IgD-negative memory B cell (primary cell): Measurements from ENCODE around the gene KIF16B. TPM values are rescaled to one million over a fixed set of nuclear protein-coding genes. Genes with fewer than 3 reads are reported as not detected.
"Not testable (repeated sequence)": the region's sequence is repeated elsewhere in the genome, so short reads cannot be mapped to it uniquely, and the experiment has no call there.

Experiments used
- H3K27ac Mint-ChIP-seq, 3 donors: one replicate each; pipeline ENCODE4 v1.8.0; 2020 to 2022; ENCODE audit warnings: mild to moderate bottlenecking in 3 of 3, mixed read lengths in 3 of 3, moderate library complexity in 1 of 3
- H3K27me3 Mint-ChIP-seq: one replicate; pipeline ENCODE4 v1.8.0; 2021; ENCODE audit warnings: mixed read lengths
- H3K36me3 Mint-ChIP-seq: one replicate; pipeline ENCODE4 v1.8.0; 2020; ENCODE audit warnings: mild to moderate bottlenecking, mixed read lengths
- H3K4me1 Mint-ChIP-seq, 3 donors: one replicate each; pipeline ENCODE4 v1.8.0; 2020 to 2022; ENCODE audit warnings: mixed read lengths in 3 of 3, mild to moderate bottlenecking in 1 of 3
- H3K4me3 Mint-ChIP-seq, 4 donors: one replicate each; pipeline ENCODE4 v1.8.0; 2020 to 2022; ENCODE audit warnings: mild to moderate bottlenecking in 4 of 4, mixed read lengths in 4 of 4, moderate library complexity in 3 of 4
- H3K9me3 Mint-ChIP-seq, 3 donors: one replicate each; pipeline ENCODE4 v1.8.0; 2020 to 2021; ENCODE audit warnings: mixed read lengths in 3 of 3, mild to moderate bottlenecking in 1 of 3
- polyA plus RNA-seq: library from polyadenylated mRNA; unstranded; fragments of 300-500 nt; fragmentation: Illumina TruSeq; gene quantifications from one replicate; pipeline ENCODE4 v1.2.3, GENCODE V29; 2021

The KIF16B gene
- polyA plus RNA-seq, 1 donor from 2014 or later: 7.3 TPM

DNA sequence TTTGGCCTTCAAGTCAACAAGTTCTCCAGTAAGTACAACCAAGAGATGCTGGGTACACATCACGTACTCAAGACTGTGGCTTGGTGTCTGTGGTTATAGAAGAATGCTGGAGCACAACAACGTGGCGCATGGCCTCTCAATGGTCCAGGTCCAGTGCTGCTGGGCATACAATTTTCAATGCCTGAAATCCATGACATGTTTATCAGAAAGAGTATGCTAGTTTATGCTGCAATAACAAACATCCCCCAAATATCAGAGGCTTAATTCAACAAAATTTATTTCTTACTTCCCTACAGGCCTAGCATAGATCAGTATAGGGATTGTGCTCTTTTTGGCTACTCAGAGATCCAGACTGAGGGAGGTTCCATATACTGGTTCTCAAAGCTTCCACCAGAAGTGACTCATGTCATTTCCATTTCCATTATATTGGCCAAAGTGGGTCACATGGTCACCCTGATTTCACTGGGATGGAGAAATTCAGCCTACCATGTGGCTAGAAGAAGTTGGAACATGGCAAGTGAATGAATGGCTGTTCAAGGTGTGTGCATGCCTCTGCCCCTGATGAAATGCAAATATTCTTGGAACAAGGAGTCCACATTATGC, 33.3 kb upstream of the KIF16B start:
- H3K27ac Mint-ChIP-seq: no peak overlapping the region
- peaks cover 3% of the 10 kb centered on the region for H3K27me3 Mint-ChIP-seq
- no peaks in the 10 kb centered on the region for H3K4me1 Mint-ChIP-seq
- no peaks in the 10 kb centered on the region for H3K36me3 Mint-ChIP-seq
- H3K4me3 Mint-ChIP-seq: no peak overlapping the region
- peaks cover 2 to 4% (median 3%) of the 10 kb centered on the region in 3 donors for H3K9me3 Mint-ChIP-seq

GRCh38 chr20:16601047-16601446, 27.8 kb upstream of the KIF16B start:
- Mint-ChIP-seq H3K4me1 (no peaks in the 10 kb centered on the region), H3K27ac (no peak overlapping the region), H3K27me3 (peaks cover 7% of the 10 kb centered on the region), H3K36me3 (no peaks in the 10 kb centered on the region), H3K4me3 (no peak overlapping the region), H3K9me3 (peaks cover 0 to 4% (median 2%) of the 10 kb centered on the region in 3 donors)

GRCh38 chr20:16599257-16599656, 26.0 kb upstream of the KIF16B start:
- Mint-ChIP-seq H3K4me3 (no peak overlapping the region), H3K4me1 (no peaks in the 10 kb centered on the region), H3K9me3 (no peaks in the 10 kb centered on the region), H3K27me3 (peaks cover 7% of the 10 kb centered on the region), H3K27ac (no peak overlapping the region), H3K36me3 (no peaks in the 10 kb centered on the region)

DNA sequence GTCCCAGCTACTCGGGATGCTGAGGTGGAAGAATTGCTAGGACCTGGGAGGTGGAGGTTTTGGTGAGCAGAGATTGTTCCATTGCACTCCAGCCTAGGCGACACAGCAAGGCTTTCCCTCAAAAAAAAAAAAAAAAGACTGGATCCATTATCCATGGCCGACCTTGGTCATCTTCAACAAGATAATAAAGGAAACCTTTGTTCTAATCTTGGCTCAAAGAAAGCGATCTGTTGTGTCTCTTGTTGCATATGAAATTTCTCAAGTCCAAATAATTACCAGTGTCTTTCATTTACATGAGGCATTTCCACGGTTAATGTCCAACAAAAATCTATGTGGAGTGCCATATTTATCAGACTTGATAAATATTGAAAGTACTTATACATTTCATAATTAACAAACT, 23.7 kb upstream of the KIF16B start:
- no peaks in the 10 kb centered on the region for H3K9me3 Mint-ChIP-seq

DNA sequence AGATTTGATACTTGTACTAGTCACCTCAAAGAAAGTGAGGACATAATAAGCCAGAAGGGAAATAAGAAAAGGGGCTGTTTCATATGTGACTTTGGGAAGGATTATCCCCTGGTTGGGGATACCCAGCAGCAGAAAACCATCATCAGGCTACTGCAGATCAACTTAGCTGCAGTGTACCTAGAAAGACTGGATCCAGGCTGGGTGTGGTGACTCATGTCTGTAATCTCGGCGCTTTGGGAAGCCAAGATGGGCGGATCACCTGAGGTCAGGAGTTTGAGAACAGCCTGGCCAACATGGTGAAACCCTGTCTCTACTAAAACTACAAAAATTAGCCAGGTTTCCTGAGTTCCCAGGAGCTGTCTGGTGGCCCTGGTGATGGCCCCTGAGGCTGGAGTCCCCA, 23.2 kb upstream of the KIF16B start:
- not testable (repeated sequence) for H3K27me3 Mint-ChIP-seq, H3K9me3 Mint-ChIP-seq, H3K4me3 Mint-ChIP-seq, H3K36me3 Mint-ChIP-seq, H3K4me1 Mint-ChIP-seq, H3K27ac Mint-ChIP-seq

More for the DNA sequence above, 23.7 kb upstream of the KIF16B start:
- peaks cover 9% of the 10 kb centered on the region for H3K27me3 Mint-ChIP-seq
- no peak overlapping the region for H3K4me3 Mint-ChIP-seq
- H3K27ac Mint-ChIP-seq: no peak overlapping the region
- no peaks in the 10 kb centered on the region for H3K4me1 Mint-ChIP-seq
- H3K36me3 Mint-ChIP-seq: no peaks in the 10 kb centered on the region

DNA sequence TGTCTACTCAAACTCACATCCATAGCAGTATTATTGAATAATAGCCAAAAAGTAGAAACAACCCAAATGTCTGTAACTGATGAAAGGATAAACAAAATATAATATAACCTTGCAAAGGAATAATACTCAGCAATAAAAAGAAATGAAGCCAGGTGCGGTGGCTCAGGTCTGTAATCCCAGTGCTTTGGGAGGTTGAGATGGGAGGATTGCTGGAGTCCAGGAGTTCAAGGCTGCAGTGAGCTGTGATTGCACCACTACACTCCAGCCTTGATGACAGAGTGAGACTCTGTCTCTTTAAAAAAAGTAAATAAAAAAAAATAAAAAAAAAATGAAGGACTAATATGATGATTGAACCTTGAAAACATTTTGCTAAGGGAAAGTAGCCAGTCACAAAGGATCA, 22.1 kb upstream of the KIF16B start:
- Mint-ChIP-seq H3K4me1 (no peaks in the 10 kb centered on the region), H3K36me3 (no peaks in the 10 kb centered on the region), H3K4me3 (no peak overlapping the region), H3K27ac (no peak overlapping the region), H3K9me3 (no peaks in the 10 kb centered on the region), H3K27me3 (peaks cover 12% of the 10 kb centered on the region)

GRCh38 chr20:16590041-16590633, 16.9 kb upstream of the KIF16B start:
- H3K4me1 Mint-ChIP-seq: no peaks in the 10 kb centered on the region
- H3K4me3 Mint-ChIP-seq: no peak overlapping the region
- H3K36me3 Mint-ChIP-seq: no peaks in the 10 kb centered on the region
- no peak overlapping the region for H3K27ac Mint-ChIP-seq
- no peaks in the 10 kb centered on the region for H3K9me3 Mint-ChIP-seq
- peaks cover 18% of the 10 kb centered on the region for H3K27me3 Mint-ChIP-seq

DNA sequence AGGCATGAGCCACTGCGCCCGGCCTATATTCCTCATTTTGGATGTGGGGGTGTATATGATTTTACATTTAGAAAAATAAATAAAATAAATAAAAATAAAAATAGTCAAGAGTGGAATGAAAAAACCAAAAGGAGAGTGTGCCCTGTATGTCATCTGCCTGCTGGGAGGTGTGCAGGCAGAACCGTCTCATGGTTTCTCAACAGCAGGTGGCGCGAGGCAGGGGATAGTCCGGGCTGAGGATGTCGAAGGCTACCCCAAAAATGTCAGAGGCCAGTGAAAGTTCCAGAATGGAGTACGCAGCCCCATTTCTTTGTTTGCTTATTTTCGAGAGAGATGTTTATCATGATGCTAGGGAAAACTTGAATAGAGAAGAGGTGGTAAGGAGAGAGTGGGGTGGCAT, 16.4 kb upstream of the KIF16B start:
- Mint-ChIP-seq H3K27ac (no peak overlapping the region), H3K27me3 (peaks cover 18% of the 10 kb centered on the region), H3K4me1 (no peaks in the 10 kb centered on the region), H3K36me3 (no peaks in the 10 kb centered on the region), H3K4me3 (no peak overlapping the region), H3K9me3 (no peaks in the 10 kb centered on the region)

DNA sequence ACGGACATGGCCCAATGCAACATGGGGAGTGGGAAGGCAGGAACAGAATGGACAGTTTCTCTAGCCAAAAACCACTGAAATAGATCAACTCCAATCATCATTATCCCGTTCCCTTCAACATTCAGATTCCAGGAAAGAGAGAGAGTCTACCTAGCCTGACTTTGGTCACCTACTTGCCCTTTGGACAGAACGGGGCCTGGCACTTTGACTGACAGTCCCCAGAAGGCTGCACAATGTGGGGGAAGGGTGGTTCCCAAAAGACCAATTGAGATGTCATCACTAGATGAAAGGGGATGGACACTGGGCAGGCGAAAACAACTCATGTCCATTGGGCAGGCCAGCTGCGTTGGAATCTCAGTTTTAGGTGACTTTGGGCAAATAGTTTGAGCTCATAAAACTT, 15.0 kb upstream of the KIF16B start:
- H3K36me3 Mint-ChIP-seq: no peaks in the 10 kb centered on the region
- no peaks in the 10 kb centered on the region for H3K4me1 Mint-ChIP-seq
- peaks cover 19% of the 10 kb centered on the region for H3K27me3 Mint-ChIP-seq
- H3K4me3 Mint-ChIP-seq: no peak overlapping the region
- H3K27ac Mint-ChIP-seq: peak overlapping the region in 1 of 3 donors; percentile 24
- H3K9me3 Mint-ChIP-seq: no peaks in the 10 kb centered on the region

- Mint-ChIP-seq H3K36me3 (no peaks in the 10 kb centered on the region), H3K4me3 (no peak overlapping the region), H3K27ac (no peak overlapping the region), H3K27me3 (peaks cover 17% of the 10 kb centered on the region), H3K4me1 (no peaks in the 10 kb centered on the region), H3K9me3 (no peaks in the 10 kb centered on the region)
Observed at GRCh38 chr20:16587066-16587465, 13.8 kb upstream of the KIF16B start.

- Mint-ChIP-seq H3K4me3 (no peak overlapping the region), H3K27ac (no peak overlapping the region), H3K27me3 (peaks cover 9% of the 10 kb centered on the region), H3K36me3 (no peaks in the 10 kb centered on the region), H3K9me3 (no peaks in the 10 kb centered on the region), H3K4me1 (no peaks in the 10 kb centered on the region)
Observed at GRCh38 chr20:16583474-16583873, 10.2 kb upstream of the KIF16B start.

GRCh38 chr20:16581241-16581640, 8.0 kb upstream of the KIF16B start:
- Mint-ChIP-seq H3K4me1 (no peaks in the 10 kb centered on the region), H3K27me3 (peaks cover 1% of the 10 kb centered on the region), H3K36me3 (no peaks in the 10 kb centered on the region), H3K4me3 (no peak overlapping the region), H3K27ac (no peak overlapping the region), H3K9me3 (no peaks in the 10 kb centered on the region)

DNA sequence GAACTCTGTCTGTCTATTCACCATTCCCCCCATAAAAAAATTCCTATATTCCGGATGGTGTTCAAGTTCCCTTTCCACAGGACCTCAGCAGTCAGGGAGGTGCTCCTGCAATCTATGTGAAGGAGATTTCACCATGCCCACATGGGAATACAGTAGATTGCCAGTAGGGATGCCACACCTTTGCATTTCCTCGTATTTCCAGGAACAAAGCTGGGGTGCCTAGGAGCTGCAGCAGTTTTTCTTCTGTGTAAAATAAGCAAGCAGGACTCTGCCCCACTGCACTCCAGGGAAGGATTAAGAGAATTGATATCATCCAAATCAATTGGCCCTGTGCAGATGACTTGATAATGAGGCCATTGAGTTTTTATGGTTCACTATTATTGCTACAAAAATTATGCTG, 7.4 kb upstream of the KIF16B start:
- Mint-ChIP-seq H3K27me3 (peaks cover 1% of the 10 kb centered on the region), H3K27ac (no peak overlapping the region), H3K4me1 (no peaks in the 10 kb centered on the region)

DNA sequence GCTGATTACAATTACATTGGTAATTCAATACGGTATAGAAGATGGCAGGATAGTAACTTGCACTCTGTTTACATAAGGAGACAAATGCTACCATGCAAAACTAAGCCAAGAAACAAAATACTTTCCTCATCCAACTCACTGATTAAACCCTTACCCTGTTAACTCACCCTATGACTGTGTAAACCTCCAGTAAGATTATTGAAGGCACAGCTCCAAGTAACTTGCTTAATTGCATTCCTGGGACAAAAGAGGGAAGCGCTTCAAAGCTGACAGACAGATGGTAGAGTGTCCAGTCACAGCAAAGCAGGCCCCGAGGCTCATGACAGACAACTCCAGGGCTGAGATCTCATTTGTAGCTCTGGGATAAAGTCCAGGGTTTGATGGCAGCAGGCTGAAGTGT, 6.9 kb upstream of the KIF16B start:
- Mint-ChIP-seq H3K36me3 (no peaks in the 10 kb centered on the region), H3K4me3 (peak overlapping the region in 1 of 4 donors; percentile 50), H3K27ac (no peak overlapping the region), H3K4me1 (peaks cover 3 to 4% (median 3%) of the 10 kb centered on the region in 3 donors), H3K27me3 (peaks cover 1% of the 10 kb centered on the region), H3K9me3 (no peaks in the 10 kb centered on the region)

More for the DNA sequence above, 7.4 kb upstream of the KIF16B start:
- Mint-ChIP-seq H3K4me3 (no peak overlapping the region), H3K36me3 (no peaks in the 10 kb centered on the region), H3K9me3 (no peaks in the 10 kb centered on the region)

GRCh38 chr20:16576219-16576618, 3.0 kb upstream of the KIF16B start:
- Mint-ChIP-seq H3K36me3 (no peaks in the 10 kb centered on the region), H3K27me3 (no peaks in the 10 kb centered on the region), H3K27ac (peak overlapping the region in 1 of 3 donors; percentile 90), H3K4me1 (peaks cover 24 to 32% (median 26%) of the 10 kb centered on the region in 3 donors), H3K9me3 (no peaks in the 10 kb centered on the region), H3K4me3 (peak overlapping the region in 1 of 4 donors; percentile 16)

GRCh38 chr20:16575390-16576140, 2.3 kb upstream of the KIF16B start:
- peaks cover 27 to 38% (median 32%) of the 10 kb centered on the region in 3 donors for H3K4me1 Mint-ChIP-seq

More at GRCh38 chr20:16575390-16576140, 2.3 kb upstream of the KIF16B start:
- peak overlapping the region; percentile 82 to 98 (median 94) for H3K4me3 Mint-ChIP-seq
- no peaks in the 10 kb centered on the region for H3K9me3 Mint-ChIP-seq
- H3K27ac Mint-ChIP-seq: peak overlapping the region; percentile 48 to 90 (median 58)
- H3K36me3 Mint-ChIP-seq: no peaks in the 10 kb centered on the region
- H3K27me3 Mint-ChIP-seq: no peaks in the 10 kb centered on the region
